Esophagus squamous epithelium (tissue), 4 donors: ENCODE measurements around the gene MYORG.

Source experiments
- POLR2A ChIP-seq, 4 donors: fragments of 450-650 bp; IDR thresholded peaks; one replicate each; pipeline ENCODE4 v1.6.1; 2017; ENCODE audit warnings: antibody characterized with exemption in 4 of 4, mild to moderate bottlenecking in 4 of 4, moderate library complexity in 3 of 4
- TF ChIP-seq, protein P1 (sequence below), 6 experiments: fragments of 450-650 bp in 4 of 6; fragments of 200-600 bp in 2 of 6; sonication (generic) in 2 of 6; IDR thresholded peaks; one replicate each; pipeline ENCODE4 v1.5.1; 2016 to 2019; ENCODE audit warnings: antibody characterized with exemption in 6 of 6, mild to moderate bottlenecking in 4 of 6, moderate library complexity in 4 of 6

DNA sequence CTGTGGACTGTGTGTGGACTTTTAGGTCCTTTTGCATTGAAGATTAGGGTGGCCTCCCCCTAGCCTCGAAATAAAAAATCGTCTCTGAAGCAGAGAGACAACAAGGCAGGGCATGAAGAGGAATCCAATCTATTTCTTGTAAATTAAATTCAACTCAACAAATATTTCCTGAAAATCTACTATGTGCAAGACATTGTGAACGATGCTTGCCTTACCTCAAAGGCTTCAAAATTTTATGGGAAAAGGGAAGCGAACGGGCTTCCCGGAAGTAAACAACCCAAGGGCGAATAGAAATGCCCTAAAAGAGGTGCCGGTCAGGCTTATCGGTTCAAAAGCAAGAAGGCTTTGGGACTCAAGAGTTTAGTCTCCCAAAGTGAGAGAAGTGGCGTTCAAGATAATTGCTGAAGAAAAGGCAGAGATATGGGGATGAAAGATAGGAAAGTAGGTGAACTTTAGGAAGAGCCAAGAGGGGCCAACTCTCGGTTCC, 48.2 kb downstream of the MYORG start:
- TF ChIP-seq, protein P1, sequence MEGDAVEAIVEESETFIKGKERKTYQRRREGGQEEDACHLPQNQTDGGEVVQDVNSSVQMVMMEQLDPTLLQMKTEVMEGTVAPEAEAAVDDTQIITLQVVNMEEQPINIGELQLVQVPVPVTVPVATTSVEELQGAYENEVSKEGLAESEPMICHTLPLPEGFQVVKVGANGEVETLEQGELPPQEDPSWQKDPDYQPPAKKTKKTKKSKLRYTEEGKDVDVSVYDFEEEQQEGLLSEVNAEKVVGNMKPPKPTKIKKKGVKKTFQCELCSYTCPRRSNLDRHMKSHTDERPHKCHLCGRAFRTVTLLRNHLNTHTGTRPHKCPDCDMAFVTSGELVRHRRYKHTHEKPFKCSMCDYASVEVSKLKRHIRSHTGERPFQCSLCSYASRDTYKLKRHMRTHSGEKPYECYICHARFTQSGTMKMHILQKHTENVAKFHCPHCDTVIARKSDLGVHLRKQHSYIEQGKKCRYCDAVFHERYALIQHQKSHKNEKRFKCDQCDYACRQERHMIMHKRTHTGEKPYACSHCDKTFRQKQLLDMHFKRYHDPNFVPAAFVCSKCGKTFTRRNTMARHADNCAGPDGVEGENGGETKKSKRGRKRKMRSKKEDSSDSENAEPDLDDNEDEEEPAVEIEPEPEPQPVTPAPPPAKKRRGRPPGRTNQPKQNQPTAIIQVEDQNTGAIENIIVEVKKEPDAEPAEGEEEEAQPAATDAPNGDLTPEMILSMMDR (IDR thresholded peaks at IDR 0.05): no peak
- no peak for TF ChIP-seq POLR2A (IDR thresholded peaks at IDR 0.05)
